Upper lobe of left lung (tissue), 6 donors: ENCODE measurements around the gene UBE2E2. TPM values are rescaled to one million over a fixed set of nuclear protein-coding genes. Genes with fewer than 3 reads are reported as not detected.

Experiments
- ATAC-seq, 2 donors: fragments of 200-7000 bp; cut with Tn5 transposase; one replicate each; pipeline ENCODE4 v1.9.1; 2022; ENCODE audit warnings: mild to moderate bottlenecking in 2 of 2, moderate library complexity in 2 of 2; ENCODE audit not compliant: low FRiP score in 2 of 2
- DNase-seq, 2 donors: peaks; one replicate each; pipeline ENCODE4 v3.0.0-alpha.2; 2019 to 2020
- H3K27ac ChIP-seq, 4 donors: fragments of 200-600 bp; sonication (generic); one replicate each; pipeline ENCODE4 v1.5.1; 2016 to 2019
- H3K27me3 ChIP-seq, 4 donors: fragments of 200-600 bp; sonication (generic); one replicate each; pipeline ENCODE4 v1.5.1; 2017 to 2019
- H3K36me3 ChIP-seq, 4 donors: fragments of 200-600 bp; sonication (generic); one replicate each; pipeline ENCODE4 v1.5.1; 2016 to 2019
- H3K4me1 ChIP-seq, 4 donors: fragments of 200-600 bp; sonication (generic); one replicate each; pipeline ENCODE4 v1.5.1; 2018 to 2019
- H3K4me3 ChIP-seq, 4 donors: fragments of 200-600 bp; sonication (generic); one replicate each; pipeline ENCODE4 v1.5.1; 2017 to 2019; ENCODE audit warnings: mild to moderate bottlenecking in 2 of 4, moderate library complexity in 1 of 4
- H3K9me3 ChIP-seq, 4 donors: fragments of 200-600 bp; sonication (generic); one replicate each; pipeline ENCODE4 v1.5.1; 2018 to 2019
- CTCF ChIP-seq, 6 experiments: fragments of 450-650 bp in 4 of 6; fragments of 200-600 bp in 2 of 6; sonication (generic) in 2 of 6; IDR thresholded peaks; one replicate each; pipeline ENCODE4 v1.5.1; 2016 to 2019; ENCODE audit warnings: antibody characterized with exemption in 6 of 6
- EP300 ChIP-seq, 4 donors: sonication (generic); formaldehyde crosslinking; IDR thresholded peaks; one replicate each; pipeline ENCODE4 v1.5.1; 2017; ENCODE audit warnings: antibody characterized with exemption in 4 of 4, control low read depth in 2 of 4
- POLR2A ChIP-seq, 4 donors: fragments of 450-650 bp; IDR thresholded peaks; one replicate each; pipeline ENCODE4 v1.5.1; 2016 to 2017; ENCODE audit warnings: antibody characterized with exemption in 4 of 4, mild to moderate bottlenecking in 2 of 4
- POLR2AphosphoS5 ChIP-seq, 2 donors: sonication (generic); formaldehyde crosslinking; IDR thresholded peaks; one replicate each; pipeline ENCODE4 v1.5.1; 2017; ENCODE audit warnings: antibody characterized with exemption in 2 of 2
- WGBS, 2 donors: methylation state at CpG; one replicate each; pipeline ENCODE4 v1.1.5; 2017 to 2018; 5-methylcytosine and 5-hydroxymethylcytosine counted together
- total RNA-seq, 6 donors: library from RNA; depleted of rRNA in 4 of 6; stranded (reverse); fragments of >200 nt in 4 of 6; gene quantifications; one replicate each; pipeline versions ENCODE4 v1.1.0 to v1.2.1, GENCODE V29; 2016 to 2021
- donor health status: DM: no; HTN: no; CAD: no; lungs with moderate emphysema.
- donor health status: DM: no; HTN: yes; CAD: no; lungs with severe emphysema.

Gene UBE2E2
- total RNA-seq, 6 donors from 2014 or later = 18.3 to 61.5 (median 41.9) TPM

- Histone ChIP-seq H3K36me3 (no peaks in the 10 kb centered on the region), H3K4me1 (no peaks in the 10 kb centered on the region), H3K4me3 (no peak overlapping the region), H3K9me3 (peaks cover 0 to 13% (median 0%) of the 10 kb centered on the region in 4 donors), H3K27ac (no peak overlapping the region), H3K27me3 (no peaks in the 10 kb centered on the region)
- TF ChIP-seq CTCF (IDR thresholded peaks at IDR 0.05) = no peak
- TF ChIP-seq POLR2A (IDR thresholded peaks at IDR 0.05) = no peak
- TF ChIP-seq EP300 (IDR thresholded peaks at IDR 0.05) = no peak
- no peak for TF ChIP-seq POLR2AphosphoS5 (IDR thresholded peaks at IDR 0.05)
- DNase-seq (no peak), ATAC-seq (no peak)
- WGBS, 2 donors = 60 to 89% methylated on average over 1 to 3 of the region's 3 CpGs
Measured at GRCh38 chr3:23479026-23479425, 275.9 kb downstream of the UBE2E2 start.

GRCh38 chr3:23479615-23480328, 276.6 kb downstream of the UBE2E2 start:
- H3K4me1 ChIP-seq = no peaks in the 10 kb centered on the region
- WGBS, 2 donors = 86 to 100% methylated on average over 1 to 7 of the region's 7 CpGs
- no peaks in the 10 kb centered on the region for H3K27me3 ChIP-seq
- TF ChIP-seq CTCF (IDR thresholded peaks at IDR 0.05) (no peak), POLR2AphosphoS5 (IDR thresholded peaks at IDR 0.05) (no peak), POLR2A (IDR thresholded peaks at IDR 0.05) (no peak), EP300 (IDR thresholded peaks at IDR 0.05) (no peak)
- DNase-seq = peak in 1 of 2 donors; percentile 38
- H3K27ac ChIP-seq = no peak overlapping the region
- no peak overlapping the region for H3K4me3 ChIP-seq
- no peaks in the 10 kb centered on the region for H3K36me3 ChIP-seq
- peaks cover 0 to 13% (median 0%) of the 10 kb centered on the region in 4 donors for H3K9me3 ChIP-seq
- peak in 1 of 2 donors; percentile 73 for ATAC-seq

GRCh38 chr3:23480329-23480714, 277.2 kb downstream of the UBE2E2 start:
- ATAC-seq (peak in 1 of 2 donors; percentile 69), DNase-seq (peak in 1 of 2 donors; percentile 46)
- no peak overlapping the region for H3K27ac ChIP-seq
- no peak overlapping the region for H3K4me3 ChIP-seq
- H3K27me3 ChIP-seq = no peaks in the 10 kb centered on the region
- 81 to 90% methylated on average over 7 to 8 of the region's 8 CpGs for WGBS, 2 donors
- H3K4me1 ChIP-seq = no peaks in the 10 kb centered on the region
- H3K36me3 ChIP-seq = no peaks in the 10 kb centered on the region
- no peak for TF ChIP-seq CTCF (IDR thresholded peaks at IDR 0.05)
- no peak for TF ChIP-seq POLR2AphosphoS5 (IDR thresholded peaks at IDR 0.05)
- no peak for TF ChIP-seq EP300 (IDR thresholded peaks at IDR 0.05)
- TF ChIP-seq POLR2A (IDR thresholded peaks at IDR 0.05) = no peak
- H3K9me3 ChIP-seq = peaks cover 0 to 13% (median 0%) of the 10 kb centered on the region in 4 donors

- H3K36me3 ChIP-seq = no peaks in the 10 kb centered on the region
- TF ChIP-seq POLR2A (IDR thresholded peaks at IDR 0.05) = no peak
- no peak for TF ChIP-seq CTCF (IDR thresholded peaks at IDR 0.05)
- no peak for TF ChIP-seq EP300 (IDR thresholded peaks at IDR 0.05)
- TF ChIP-seq POLR2AphosphoS5 (IDR thresholded peaks at IDR 0.05) = no peak
- H3K27ac ChIP-seq = no peak overlapping the region
- H3K9me3 ChIP-seq = peaks cover 0 to 13% (median 0%) of the 10 kb centered on the region in 4 donors
- no peak for DNase-seq
- no peak for ATAC-seq
- no peaks in the 10 kb centered on the region for H3K4me1 ChIP-seq
- WGBS, 2 donors = 95 to 97% methylated on average over 5 of the region's 5 CpGs
- no peak overlapping the region for H3K4me3 ChIP-seq
- H3K27me3 ChIP-seq = no peaks in the 10 kb centered on the region
Measured at GRCh38 chr3:23481011-23481615, 278.0 kb downstream of the UBE2E2 start.
